ENCODE data around the gene GINM1. TPM values are rescaled to one million over a fixed set of nuclear protein-coding genes. Genes with fewer than 3 reads are reported as not detected.

GINM1 gene
- 55.4 and 59.3 TPM in 2 replicates for total RNA-seq

GRCh38 chr6:149565527-149566409, at the start of gene GINM1:
Gene GINM1, plus strand, starts transcription at chr6:149566375. Its CDS starts 40 bp downstream, at chr6:149566415.

GRCh38 chr6:149545754-149546471, 20.3 kb upstream of the GINM1 start, which contains the start of gene PPIL4:
Gene PPIL4, minus strand, starts transcription at chr6:149546043. Its CDS starts 38 bp downstream, at chr6:149546005.

Small RNAs within 50 kb of the gene (small RNA-seq; reads per million reads assigned to genes)
- gene RF00019 (not detected), gene RF00410 (not detected), gene RNU7-3P (0.42 reads per million)

Other genes starting within 250 kb of the GINM1 start
- gene TAB2, start 248.7 kb upstream of the GINM1 start, total RNA-seq = 43.8 and 49.7 TPM in 2 replicates
- 5.5 TPM in 2 replicates for gene SUMO4, start 166.1 kb upstream of the GINM1 start, total RNA-seq
- gene ZC3H12D, start 81.4 kb upstream of the GINM1 start, total RNA-seq = 0.14 TPM in 1 of 2 replicates, not detected in the other
- 43.5 and 49.1 TPM in 2 replicates for gene PPIL4, start 20.3 kb upstream of the GINM1 start, total RNA-seq
- gene KATNA1, start 82.3 kb downstream of the GINM1 start, total RNA-seq = 29.5 and 30.6 TPM in 2 replicates
- gene LATS1, start 151.7 kb downstream of the GINM1 start, total RNA-seq = 34.8 and 35.3 TPM in 2 replicates
- 54.3 and 68.4 TPM in 2 replicates for gene NUP43, start 180.2 kb downstream of the GINM1 start, total RNA-seq
- 179 and 190 TPM in 2 replicates for gene PCMT1, start 183.4 kb downstream of the GINM1 start, total RNA-seq

All from thoracic aorta endothelial cell (primary cell).